HG03565 (cell line): ENCODE results near the gene ARSG.
A peak's percentile ranks its signal among the peaks of the same experiment; 100 is the strongest.
"Not testable (repeated sequence)": the region's sequence is repeated elsewhere in the genome, so short reads cannot be mapped to it uniquely, and the experiment has no call there.

ENCODE experiments used
- ATAC-seq: cut with Tn5 transposase; IDR thresholded peaks from one replicate; pipeline ENCODE4 v1.9.1; 2021; ENCODE audit warnings: mild to moderate bottlenecking, moderate library complexity; ENCODE audit not compliant: unreplicated experiment

The ARSG gene

DNA sequence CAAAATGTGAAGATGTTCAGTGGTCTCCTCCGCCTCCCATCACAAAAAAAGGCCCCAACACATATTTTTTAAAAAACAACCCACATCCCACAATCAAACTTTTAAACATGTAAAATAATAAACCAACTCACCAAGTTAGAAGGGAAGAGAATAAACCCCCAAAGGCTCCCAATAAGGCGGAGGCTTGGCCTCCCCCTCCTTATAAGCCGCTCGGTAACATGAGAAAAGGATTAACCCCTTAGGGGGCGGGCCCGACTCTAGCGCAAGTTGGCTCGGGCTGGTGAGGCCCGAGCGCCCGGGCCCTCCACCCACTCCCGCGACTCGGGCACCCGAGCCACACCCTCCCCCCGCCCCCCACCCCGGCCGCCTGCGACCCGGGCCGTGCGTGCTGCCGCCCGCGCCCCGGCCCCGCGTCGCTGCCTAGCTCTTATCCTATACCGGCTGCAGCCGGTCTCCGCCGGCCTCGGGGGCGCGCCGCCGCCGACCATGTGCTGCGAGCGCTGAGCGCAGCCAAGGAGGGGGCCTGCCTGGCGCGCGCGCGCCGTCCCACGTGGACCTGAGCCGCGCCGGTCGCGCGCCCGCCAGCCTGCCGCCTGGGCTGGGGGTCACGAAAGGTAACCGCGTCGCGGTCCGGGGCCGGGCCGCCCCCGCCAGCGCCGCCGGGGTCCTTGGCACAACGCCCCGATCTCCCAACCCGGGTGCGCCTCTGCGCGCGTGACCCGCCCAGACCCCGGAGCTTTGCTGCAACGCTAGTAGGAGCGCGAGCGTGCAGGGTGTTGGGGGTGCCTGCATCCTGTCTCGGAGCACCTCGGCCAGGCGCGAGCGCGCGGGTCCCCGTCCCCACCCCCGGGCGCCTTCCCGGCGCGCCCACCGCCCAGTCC lies at the start of gene ARSG, which contains the start of gene SLC16A6:
Gene ARSG (plus strand): TSS at position 541 of the 881 bp plus-strand sequence. CDS start 15,999 bp downstream, outside the sequence.
Gene SLC16A6 (minus strand): TSS at position 173 of the 881 bp plus-strand sequence. CDS start 12,807 bp downstream, outside the sequence.
- peak; percentile 38 for ATAC-seq

DNA sequence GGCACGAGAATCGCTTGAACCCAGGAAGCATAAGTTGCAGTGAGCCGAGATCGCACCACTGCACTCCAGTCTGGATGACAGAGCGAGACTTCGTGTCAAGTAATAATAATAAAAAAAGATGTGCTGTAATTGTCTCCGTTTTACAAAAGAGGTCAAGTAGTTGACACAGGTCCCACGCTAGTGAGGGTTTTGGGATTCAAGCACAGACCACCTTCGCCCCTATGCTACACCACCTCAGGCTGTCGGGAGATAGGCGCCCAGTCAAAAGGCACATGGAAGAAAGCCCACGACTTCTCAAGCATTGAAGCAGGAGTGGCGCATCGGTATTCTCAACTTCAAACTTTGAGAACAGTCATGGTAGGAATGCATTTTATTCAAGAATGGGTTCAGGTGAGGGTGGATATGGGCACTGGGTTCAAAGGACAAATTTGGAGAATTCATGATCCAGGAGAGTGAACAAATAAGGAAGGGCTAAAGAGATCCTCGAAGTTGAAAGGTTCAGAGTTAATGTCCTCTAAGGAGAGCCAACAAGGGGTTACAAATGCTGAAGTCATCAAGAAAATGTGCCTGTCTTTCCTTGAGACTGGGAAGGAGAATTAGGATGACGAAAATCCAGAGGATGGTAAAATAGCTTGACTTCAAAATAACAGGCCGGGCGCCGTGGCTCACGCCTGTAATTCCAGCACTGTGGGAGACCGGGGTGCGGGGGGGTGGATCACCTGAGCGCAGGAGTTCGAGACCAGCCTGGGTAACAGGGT lies 44.8 kb upstream of the ARSG start:
- no peak for ATAC-seq

DNA sequence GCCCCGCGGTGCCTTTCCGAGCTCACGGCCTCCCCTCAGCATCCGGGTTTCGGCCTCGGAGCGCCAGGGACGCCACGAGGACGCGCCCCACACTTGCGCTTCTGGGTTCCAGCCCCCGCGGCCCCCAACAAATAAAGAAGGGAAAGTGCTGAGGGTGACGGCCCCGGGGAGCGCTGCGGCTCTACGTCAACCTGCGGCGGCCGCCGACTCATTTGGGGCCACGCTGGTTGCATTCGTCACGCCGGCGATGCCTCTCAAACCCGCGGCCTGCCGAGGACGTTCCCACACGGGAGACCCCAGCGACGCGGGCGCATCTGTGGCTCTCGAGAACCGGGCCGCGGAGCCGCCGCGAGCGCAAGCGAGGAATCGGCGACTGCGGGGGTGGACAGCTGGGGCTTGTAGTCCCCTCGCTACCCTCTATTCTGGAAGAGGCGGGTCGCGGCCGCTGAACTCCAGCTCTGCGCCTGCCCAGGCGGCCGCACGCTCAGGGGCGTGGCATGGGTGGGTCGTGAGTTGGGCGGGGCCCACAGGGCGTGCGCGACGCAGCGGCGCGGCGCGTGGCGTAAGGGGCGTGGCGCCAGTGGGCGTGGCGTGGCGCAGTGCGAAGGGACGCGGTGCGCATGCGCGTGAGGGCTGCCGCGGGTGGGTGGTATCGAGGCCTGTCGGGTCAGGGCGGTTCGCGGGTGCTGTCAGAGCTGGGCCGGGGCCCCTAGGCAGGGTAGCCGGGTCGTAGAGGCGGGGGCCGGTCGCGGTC lies 43.7 kb upstream of the ARSG start, which contains the start of gene AMZ2:
Gene AMZ2 (plus strand): TSS at position 599 of the 754 bp plus-strand sequence. CDS start 2,145 bp downstream, outside the sequence.
- ATAC-seq: peak; percentile 78

DNA sequence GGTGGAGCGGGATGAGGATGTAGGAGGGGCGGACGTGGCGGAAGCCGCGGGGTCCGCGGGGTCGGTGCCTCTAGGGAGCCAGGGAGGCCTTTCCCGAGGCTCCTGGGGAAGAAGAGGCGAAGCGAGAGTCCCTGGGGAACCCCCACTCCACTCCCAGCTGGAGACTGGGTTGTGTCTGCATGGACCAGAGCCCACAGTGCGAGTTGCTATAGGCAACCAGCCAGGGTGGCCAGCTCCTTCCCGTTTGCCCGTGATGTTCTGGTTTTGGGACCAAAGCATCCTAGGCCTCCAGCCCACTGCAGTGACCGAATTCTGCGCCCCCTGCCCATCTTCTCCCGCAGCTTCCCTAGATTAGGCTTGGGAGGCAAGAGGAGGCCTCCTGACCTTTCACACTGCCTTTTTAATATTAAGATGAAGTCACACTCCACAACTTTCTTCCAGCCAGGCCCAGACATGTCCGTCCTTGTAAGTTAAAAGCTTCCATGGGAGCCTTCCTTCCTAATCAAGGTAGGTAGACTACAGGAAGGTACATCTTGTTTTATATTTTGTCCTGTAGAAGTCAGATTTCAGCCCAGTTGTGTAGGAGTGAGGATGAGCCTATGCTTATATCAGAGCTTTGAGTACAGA lies 43.0 kb upstream of the ARSG start:
- peak; percentile 4 for ATAC-seq

DNA sequence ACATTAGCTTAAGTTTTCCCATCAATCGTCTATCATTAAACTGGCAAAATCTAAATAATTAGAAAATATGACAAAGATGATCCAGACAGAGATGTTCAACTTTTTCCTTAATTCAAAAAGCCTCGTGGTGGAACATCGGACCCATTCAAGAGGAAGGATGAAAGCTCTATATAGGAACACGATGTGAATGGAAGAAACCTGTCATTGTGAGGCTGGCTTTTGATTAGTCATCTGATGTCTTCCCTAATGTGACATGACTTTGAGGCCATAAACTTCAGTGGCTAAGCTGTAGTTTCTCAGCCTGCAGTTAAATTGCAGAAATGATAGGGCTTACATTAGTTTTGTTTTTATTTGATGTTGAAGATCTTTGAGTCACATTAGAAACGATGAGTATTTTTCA lies 42.4 kb upstream of the ARSG start:
- no peak for ATAC-seq

- no peak for ATAC-seq
Measured at GRCh38 chr17:68249354-68249765, 41.9 kb upstream of the ARSG start.

DNA sequence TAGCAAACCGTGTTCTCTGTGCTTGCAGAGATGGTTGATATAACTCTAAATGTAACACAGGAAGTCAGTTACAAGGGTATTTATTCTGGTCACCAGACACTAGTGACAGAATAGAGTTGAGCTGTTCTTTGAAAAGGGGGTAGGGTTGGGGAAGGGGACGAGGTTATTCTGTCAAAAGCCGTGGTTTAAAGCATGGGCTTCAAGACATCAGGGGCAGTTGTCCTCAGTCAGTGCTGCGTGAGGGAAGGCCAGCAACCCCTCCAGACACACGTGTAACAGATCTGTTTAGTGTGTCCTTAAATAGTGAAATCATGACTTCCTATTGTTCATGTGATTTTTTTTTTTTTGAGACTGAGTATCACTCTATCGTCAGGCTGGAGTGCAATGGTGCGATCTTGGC lies 37.9 kb upstream of the ARSG start:
- ATAC-seq: not testable (repeated sequence)

DNA sequence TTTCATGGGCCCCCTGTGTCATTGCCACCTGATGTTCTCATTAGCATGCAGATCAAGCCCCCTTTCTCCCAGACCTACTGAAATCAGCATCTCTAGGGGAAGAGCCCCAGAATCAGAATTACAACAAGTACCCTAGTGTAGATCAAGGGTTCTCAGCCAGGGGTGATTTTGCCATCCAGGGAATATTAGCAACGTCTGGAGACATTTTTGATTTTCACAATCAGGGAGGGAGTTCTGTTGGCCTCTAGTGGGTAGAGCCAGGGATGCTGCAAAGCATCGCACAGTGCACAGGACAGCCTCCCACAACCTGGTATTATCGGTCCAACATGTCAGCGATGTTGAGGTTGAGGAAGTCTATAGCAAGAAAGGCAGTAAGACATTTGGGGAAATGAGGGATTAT lies 36.1 kb upstream of the ARSG start:
- no peak for ATAC-seq

- no peak for ATAC-seq
Measured at GRCh38 chr17:68255731-68256538, 35.4 kb upstream of the ARSG start.

DNA sequence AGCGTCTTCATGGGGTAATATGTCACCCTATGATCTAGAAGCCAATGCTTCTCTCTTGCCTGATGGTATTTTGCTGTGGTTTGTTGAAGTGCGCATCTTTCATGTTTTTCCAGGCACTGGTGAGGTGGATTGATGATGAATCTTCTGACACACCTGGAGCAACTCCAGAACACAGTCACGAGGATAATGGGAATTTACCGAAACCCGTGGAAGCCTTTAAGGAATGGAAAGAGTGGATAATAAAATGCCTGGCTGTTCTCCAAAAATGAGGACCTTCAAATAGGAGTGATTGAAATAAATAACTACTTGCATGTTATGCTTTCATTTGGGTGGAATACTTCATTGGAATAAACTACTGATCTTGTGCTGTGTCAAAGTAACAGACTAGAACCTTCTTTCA lies 34.6 kb upstream of the ARSG start:
- not testable (repeated sequence) for ATAC-seq

- no peak for ATAC-seq
Measured at GRCh38 chr17:68257934-68258333, 33.4 kb upstream of the ARSG start.

GRCh38 chr17:68258890-68259647 lies 32.2 kb upstream of the ARSG start:
- peak; percentile 73 for ATAC-seq

GRCh38 chr17:68259648-68259951 lies 31.7 kb upstream of the ARSG start:
- not testable (repeated sequence) for ATAC-seq

- no peak for ATAC-seq
Measured at GRCh38 chr17:68260051-68260762, 31.1 kb upstream of the ARSG start.

GRCh38 chr17:68262467-68262866 lies 28.8 kb upstream of the ARSG start:
- not testable (repeated sequence) for ATAC-seq

- not testable (repeated sequence) for ATAC-seq
Measured at GRCh38 chr17:68263101-68263681, 28.1 kb upstream of the ARSG start.

DNA sequence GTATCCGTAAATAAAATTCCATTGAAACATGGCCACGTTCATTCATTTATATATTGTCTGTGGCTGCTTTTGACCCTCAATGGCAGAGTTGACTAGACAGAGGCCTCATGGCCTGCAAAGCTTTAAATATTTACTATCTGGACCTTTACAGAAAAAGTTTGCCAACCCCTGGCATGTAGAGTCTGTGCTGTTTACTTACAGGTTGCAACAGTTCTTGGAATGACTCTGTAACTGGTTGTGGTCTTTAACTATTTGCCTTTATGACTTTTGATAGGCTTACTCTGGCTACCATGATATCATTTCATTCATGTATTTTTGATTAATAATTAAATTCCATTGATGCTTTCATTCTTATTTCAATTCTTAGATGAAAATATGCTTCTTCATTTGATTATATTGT lies 25.5 kb upstream of the ARSG start:
- not testable (repeated sequence) for ATAC-seq

- ATAC-seq: no peak
Measured at GRCh38 chr17:68273722-68274121, 17.6 kb upstream of the ARSG start.
